NCI-H1436 treated with DMSO at 0.1 percent for 48 hours (cell line): ENCODE data around the gene OR2A2.
"Not testable (repeated sequence)": the region's sequence is repeated elsewhere in the genome, so short reads cannot be mapped to it uniquely, and the experiment has no call there.

Experiments
- DNase-seq: peaks from one replicate; lab custom pipeline; 2025; lab: John Stamatoyannopoulos, UW

The OR2A2 gene, protein sequence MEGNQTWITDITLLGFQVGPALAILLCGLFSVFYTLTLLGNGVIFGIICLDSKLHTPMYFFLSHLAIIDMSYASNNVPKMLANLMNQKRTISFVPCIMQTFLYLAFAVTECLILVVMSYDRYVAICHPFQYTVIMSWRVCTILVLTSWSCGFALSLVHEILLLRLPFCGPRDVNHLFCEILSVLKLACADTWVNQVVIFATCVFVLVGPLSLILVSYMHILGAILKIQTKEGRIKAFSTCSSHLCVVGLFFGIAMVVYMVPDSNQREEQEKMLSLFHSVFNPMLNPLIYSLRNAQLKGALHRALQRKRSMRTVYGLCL

DNA sequence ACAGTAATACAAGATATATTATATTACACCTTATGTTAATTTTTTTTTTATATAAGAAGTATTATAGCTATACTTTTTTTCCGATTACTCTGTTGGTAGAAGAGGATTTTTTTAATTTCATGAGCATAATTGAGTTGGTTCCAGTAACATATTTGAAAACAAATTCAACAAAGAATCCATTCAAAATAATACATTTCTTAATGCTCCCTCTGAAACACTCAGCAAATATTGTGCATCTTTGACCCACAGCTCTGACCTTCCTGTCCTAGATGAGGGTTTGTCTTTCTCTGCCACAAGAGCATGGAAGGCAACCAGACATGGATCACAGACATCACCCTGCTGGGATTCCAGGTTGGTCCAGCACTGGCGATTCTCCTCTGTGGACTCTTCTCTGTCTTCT lies at the start of gene OR2A2:
TSS of gene OR2A2 (plus strand) at position 301 of the 400 bp plus-strand sequence. CDS start at position 301, 0 bp downstream.
- no peak for DNase-seq

DNA sequence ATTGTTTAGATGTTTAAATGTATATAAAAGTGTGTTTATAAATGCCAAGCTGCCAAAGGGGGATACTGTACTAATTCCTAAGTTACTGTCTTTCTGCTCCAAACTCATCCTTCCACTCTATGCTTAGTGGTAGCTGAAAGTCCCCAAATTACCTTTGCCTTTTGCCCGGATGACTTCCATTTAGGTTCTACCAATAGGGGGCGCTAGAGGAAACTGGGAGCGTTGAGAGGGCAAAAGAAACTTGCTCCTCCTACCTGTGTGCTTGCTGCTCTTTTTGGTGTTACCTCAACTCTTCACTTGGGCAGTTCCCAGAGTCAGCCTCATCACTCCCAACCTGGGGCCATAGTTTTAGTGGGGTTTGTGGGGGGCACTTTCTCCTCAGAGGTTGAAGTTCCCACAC lies 45.7 kb upstream of the OR2A2 start:
- DNase-seq: no peak

DNA sequence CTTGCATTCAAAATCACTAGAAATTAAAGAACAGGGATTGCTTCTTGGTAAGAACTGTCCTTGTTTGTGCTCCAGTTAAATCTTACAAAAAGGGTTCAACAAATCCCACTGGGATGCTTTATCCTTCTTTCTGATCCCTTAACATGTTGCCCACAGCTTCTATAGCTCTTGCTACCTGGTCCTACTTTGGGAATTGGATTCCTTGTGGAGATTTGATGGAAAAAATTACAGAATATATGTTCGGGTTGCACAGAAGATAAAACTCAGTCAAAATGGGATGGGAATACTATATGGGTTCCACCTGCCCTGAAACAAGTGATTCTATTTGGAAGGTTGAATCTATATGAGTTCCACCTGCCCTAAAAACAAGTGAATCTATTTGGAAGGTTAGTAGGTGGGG lies 39.9 kb upstream of the OR2A2 start, which contains the start of gene OR2A25:
TSS of gene OR2A25 (plus strand) at position 301 of the 400 bp plus-strand sequence. CDS start 4,409 bp downstream, outside the sequence.
- DNase-seq: no peak

DNA sequence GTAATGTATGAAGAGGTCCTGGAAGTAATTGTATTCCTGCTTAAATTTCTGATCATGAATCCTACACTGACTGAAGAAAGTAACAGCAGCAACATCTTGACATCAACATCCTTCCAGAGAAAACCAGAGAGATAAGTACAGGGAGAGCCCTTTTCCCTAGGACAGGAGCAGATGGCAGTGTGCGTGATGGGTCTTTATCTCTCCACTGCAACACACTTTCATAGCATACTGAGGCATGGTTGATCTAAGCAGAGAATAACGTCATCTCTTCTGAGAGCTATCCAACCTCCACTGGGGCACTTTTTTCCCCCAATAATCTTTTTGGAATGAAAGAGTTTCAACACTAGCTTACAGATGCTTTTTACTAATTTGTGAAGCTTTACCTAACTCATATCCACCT lies 39.4 kb upstream of the OR2A2 start:
- DNase-seq: no peak

DNA sequence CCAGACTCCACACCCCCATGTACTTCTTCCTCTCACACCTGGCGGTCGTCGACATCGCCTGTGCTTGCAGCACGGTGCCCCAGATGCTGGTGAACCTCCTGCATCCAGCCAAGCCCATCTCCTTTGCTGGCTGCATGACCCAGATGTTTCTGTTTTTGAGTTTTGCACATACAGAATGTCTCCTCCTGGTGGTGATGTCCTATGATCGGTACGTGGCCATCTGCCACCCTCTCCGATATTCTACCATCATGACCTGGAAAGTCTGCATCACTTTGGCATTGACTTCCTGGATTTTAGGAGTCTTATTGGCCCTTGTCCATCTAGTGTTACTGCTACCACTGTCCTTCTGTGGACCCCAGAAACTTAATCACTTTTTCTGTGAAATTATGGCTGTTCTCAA lies 35.0 kb upstream of the OR2A2 start:
- DNase-seq: no peak

DNA sequence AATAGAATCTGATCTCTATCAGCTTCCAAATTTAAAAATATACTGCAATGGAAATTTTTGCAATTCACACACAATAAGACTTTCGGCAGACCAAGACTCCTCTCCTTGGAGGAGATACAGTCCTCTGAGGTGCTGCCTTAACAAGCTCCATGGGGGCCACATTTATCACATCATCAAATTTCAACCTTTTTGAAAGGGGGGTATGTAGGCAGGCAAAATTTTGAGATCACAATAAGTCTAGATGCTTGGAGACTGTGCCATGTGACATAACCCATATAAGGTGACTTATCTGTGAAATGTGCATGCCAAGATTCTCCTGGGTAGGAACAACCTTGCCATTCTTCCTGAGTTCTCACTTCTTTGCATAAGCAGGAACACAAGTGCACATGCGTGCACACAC lies 23.4 kb upstream of the OR2A2 start, which contains the start of gene OR2A12:
TSS of gene OR2A12 (plus strand) at position 301 of the 400 bp plus-strand sequence. CDS start 8,830 bp downstream, outside the sequence.
- no peak for DNase-seq

DNA sequence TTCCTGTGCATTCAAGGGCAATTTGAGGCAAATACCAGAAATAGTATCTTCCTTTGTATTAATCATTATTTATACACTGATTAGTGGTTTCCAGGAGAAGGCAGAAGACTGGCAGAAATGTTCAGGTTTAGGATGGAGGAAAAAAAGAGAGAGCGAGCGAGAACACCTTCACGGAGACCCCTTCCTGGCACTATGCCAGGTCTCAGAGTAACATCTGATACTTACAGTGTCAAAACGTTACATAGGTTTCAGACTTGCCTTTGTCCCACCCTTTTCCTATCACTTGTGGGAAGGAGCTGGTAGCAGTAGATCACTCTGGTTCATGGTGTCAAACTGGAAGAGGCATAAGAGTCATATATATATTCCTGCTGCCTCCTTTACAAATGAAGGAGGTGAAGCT lies 22.7 kb upstream of the OR2A2 start:
- DNase-seq: no peak

DNA sequence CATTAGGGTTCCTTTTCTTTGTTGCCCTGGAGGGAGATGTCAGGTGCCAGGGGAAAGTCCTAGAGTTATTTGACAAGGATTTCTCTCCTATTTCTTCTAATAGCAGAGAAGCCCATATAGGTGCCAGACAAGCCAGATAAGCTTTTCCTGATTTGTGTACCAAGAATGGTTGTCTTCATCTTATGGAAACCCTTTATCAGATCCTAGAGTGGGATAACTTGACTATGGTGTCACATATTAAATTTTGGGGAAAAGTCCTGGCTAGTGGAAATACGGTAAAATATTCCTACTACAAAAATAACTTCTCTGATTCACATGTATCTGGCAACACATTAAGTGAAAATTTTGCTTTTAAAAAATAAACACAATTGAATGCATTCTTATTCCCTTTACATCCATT lies 22.2 kb upstream of the OR2A2 start:
- DNase-seq: no peak

DNA sequence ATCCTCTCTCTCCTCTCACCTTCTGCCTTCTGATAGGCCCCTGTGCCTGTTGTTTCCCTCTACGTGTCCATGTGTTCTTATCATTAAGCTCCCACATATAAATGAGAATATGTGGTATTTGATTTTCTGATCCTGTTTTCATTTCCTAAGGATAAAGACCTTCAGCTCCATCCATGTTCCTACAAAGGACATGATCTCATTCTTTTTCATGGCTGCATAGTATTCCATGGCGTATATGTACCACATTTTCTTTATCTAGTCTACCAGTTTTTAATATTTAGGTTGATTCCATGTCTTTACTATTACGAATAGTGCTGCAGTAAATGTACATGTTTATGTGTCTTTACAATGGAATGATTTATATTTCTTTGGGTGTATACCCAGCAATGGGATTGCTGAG lies 18.7 kb upstream of the OR2A2 start:
- DNase-seq: no peak

DNA sequence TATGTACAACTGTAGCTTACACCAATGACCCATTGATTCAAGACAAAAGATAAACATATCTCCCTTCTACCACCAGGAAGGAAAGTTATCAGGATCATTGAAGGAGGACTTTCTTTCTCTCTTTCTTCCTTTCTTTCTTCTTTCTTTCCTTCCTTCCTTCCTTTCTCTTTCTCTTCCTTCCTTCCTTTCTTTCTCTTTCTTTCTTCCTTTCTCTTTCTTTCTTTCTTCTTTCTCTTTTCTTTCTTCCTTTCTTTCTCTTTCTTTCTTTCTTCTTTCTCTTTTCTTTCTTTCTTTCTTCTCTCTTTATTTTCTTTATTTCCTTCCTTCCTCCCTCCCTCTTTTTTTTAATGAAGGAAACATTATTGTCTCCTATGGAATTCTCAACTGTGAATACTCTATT lies 10.6 kb upstream of the OR2A2 start:
- DNase-seq: no peak

DNA sequence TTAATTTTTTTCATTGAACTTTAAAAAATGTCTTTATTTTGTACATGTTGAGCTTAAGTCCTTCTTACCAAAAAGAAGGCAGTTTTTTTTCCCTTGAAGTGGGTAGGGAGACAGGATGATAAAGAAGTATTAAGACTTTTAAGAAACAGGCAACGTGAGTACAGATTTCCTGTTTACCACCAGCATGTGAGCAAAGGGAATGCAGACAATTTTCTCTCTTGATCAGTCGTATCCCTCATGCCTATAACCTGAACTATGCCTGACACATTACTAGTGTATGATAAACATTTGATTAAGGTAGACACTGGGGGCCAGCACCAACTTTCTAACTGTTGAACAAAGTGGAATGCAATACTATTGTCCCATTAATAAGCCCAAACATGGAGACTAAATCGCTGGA lies 8.8 kb upstream of the OR2A2 start:
- no peak for DNase-seq

DNA sequence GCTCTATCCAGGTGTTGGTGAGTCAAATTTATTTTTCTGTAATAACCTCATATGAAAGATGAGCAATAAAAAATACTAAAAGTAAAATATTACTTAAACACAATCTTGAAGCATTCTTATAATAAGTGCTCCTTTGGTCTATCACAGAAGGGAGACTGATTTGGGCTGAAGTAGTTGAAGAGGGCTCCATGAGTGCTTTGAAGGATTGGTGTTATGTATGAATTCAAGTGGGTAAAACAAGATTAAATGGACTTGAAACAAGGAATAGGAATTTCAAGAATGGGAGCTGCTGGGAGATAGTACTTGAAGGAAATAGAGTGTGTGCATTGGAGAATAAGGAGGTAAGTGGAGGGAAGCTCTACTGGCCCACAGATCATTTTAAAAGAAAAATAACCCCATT lies 7.3 kb upstream of the OR2A2 start:
- DNase-seq: no peak

DNA sequence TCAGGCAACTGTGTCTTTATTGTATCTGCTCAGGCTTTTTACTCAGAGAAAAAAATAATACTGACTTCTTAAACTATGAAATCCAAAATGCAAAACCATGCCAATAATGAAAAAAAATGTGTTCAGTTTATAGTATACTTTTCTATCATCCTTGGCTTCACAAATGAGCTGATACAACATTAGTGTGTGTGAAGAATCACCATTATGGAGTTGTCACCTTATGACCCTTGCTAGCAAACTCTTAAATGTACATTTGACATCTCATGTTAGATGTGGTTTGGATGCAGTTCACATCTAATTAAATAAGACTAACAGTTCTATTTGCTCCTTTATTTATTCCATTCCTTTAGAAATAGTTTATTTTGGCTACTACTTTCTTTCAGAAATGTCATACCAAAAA lies 4.2 kb upstream of the OR2A2 start:
- no peak for DNase-seq

DNA sequence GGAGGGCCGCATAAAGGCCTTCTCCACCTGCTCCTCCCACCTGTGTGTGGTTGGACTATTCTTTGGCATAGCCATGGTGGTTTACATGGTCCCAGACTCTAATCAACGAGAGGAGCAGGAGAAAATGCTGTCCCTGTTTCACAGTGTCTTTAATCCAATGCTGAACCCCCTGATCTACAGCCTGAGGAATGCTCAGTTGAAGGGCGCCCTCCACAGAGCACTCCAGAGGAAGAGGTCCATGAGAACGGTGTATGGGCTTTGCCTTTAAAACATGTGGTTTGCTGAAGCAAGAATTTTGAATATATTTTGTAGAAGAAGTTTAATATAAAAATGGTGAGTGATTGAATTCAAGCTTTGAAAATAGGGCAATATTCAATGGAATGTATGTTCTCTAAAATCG lies 889 bp downstream of the OR2A2 start:
- no peak for DNase-seq

DNA sequence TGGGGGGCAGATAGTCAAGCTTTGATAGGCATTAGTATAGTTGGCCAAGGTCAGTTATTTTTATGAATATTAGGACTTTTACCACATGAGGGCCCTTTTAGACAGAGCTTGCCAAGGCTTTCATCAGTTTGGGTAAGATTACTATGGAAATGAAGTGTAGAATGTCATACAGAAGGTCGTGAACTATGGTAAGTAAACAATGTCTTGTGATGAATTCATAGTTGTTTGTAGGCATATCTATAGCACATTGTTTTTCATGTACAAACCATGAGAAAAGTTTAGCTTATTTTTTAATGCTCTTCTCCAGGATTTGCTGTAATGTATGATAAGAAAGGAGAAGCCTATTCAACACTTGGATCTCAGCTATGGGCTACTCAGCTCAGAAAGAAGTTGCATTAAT lies 4.3 kb downstream of the OR2A2 start:
- no peak for DNase-seq

DNA sequence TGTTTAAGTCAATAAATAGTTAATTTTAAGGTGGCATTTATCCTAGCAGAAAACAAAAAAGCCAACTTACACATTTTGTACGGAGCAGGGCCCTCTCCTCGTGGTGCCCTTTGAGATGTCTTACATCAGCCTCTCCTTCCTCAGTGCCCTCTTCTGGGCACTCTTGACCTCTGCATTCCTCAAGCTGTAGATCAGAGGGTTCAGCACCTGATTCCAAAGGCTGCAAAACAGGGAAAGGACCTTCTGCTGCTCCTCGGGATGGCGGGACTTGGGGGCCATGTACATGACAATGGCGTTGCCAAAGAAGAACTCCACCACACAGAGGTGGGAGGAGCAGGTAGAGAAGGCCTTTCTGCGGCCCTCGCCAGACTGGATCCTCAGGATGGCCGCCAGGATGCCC lies 9.0 kb downstream of the OR2A2 start:
- no peak for DNase-seq

DNA sequence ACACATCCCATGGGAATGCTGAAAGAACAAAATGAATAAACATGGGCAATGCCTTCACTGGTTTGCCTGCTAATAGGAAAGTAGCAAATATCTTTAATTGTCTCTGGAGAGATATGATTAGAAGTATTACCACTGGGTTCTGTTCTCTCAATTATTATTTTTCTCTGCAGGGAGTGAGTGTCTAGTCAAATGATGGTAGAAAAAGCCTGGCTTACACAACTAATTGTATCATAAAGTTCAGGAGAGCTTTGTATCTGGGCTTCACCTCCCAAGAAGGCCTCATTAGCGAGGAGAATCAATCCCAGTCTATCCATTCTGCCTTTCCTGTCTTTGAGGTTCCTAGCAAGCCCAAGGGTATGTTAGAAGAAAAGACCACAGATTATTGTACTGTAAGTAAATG lies 13.5 kb downstream of the OR2A2 start, which contains the start of gene OR2A14:
TSS of gene OR2A14 (plus strand) at position 301 of the 400 bp plus-strand sequence. CDS start 5,937 bp downstream, outside the sequence.
- DNase-seq: no peak

DNA sequence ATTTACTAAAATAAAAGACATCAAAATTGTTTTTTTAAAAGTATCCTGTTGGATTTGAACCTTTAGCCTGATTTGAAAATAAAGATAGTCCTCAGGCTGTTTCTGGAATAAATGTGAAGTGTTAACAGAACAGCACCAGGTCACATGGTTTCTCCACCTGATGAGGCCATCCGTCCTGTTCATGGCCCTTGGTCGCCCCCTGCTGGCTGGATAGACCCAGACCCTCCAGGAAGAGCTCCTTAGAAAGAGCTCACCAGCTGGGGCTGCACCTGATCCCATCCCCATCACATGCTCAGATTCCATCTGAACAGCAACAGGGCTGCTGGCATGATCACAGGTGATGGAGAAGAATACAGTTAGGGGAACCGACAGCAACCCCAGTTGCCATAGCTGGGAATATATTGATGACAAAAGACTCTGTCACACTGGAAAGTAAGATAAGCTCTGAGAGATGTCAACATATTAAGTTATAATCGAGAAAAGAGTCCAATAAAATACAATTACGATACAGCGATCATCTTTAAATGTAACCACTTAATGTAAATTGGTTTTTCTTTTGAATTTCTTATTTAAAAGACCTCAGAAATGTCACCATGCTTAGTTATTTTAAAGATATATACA lies 18.4 kb downstream of the OR2A2 start:
- DNase-seq: peak; percentile 40

DNA sequence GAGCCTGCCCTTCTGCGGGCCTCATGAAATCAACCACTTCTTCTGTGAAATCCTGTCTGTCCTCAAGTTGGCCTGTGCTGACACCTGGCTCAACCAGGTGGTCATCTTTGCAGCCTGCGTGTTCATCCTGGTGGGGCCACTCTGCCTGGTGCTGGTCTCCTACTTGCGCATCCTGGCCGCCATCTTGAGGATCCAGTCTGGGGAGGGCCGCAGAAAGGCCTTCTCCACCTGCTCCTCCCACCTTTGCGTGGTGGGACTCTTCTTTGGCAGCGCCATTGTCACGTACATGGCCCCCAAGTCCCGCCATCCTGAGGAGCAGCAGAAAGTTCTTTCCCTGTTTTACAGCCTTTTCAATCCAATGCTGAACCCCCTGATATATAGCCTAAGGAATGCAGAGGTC lies 20.2 kb downstream of the OR2A2 start:
- not testable (repeated sequence) for DNase-seq

DNA sequence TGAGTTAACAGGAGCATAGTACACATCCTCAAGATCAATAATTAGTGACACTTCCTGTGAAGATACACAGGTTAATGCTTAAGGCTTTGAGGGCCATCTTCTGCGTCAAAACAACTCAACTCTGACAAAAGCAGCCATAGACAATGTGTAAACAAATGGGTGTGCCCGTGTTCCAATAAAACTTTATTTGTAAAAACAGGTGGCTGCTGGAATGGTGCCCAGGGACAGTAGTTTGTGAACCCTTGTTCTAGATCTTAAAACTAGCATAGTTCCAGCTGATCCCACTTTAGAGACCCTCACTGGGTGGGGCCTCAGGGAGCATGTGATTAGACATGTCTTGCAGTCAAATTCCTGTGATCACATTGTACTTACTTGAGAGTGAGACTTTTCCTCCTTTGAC lies 21.3 kb downstream of the OR2A2 start:
- DNase-seq: no peak

DNA sequence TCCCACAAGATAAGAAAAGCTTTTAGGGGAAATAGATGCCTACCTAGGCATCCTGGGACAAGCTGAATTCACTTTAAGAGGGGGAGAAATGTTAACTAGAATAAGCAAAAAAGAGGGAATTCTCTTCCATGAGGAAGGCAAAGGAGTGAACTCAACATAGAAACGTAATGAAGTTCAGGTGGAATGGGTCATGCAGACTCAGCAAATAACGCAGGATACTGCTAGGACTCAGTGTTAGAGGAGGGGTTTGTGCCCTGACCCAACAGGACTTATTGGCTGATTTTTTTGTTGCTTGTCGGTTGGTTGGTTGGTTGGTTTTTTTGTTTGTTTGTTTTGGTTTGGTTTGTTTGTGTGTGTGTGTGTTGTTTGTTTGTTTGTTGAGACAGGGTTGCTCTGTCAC lies 22.9 kb downstream of the OR2A2 start:
- DNase-seq: no peak

DNA sequence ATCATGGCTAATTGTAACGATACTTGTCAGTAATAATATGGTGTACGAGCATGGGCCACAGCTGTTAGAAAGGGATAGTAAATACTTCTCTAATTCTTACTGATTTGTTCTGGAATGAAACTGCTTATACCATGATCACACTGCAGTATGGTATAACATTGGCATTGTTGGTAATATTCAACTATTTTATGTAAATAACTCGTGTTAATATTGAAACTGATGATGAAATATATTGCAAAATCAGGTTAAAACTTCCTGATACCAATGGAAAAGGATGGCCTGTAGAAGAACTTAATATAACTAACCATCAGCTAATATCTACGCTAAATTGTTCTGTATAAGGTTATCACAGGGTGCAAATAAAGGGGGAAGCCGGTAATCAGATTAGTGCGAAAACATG lies 23.9 kb downstream of the OR2A2 start:
- DNase-seq: no peak

DNA sequence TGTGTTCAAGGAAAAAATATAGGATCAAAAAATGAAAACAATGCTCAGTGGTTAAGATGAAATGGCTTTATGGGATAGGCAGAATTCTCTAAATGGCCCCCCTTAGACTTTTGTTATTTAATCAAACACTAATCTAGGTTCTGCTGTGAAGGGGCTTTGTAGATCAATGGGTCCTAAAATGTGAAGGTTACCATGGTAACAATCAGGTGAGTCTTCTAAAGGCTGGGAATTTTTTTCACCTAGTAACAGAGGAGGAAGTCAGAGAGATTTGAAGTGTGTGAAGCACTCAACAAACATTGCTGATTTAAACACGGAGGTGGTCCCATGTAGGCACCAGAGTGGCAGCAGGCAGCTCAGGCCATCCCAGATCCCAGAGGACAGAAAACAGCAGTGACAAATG lies 24.7 kb downstream of the OR2A2 start:
- DNase-seq: no peak

DNA sequence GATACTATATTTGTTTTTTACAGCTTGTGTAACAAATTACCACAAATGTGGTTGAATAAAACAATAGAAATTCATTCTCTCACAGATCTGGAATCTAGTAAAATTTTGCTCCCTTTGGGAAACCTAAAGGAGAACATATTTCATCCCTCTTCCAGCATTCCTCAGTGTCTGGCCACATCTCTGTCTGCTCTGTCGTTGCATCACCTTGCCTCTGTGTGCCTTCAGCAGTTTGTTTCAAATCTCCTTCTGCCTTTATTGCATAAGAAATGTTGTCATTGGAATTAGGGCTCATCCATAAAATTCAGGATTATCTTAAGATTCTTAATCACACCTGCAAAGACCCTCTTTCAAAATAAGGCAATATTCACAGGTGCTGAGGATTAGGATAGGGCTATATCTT lies 28.1 kb downstream of the OR2A2 start:
- DNase-seq: no peak
